Middle frontal gyrus (tissue), 1 donor: Measurements from ENCODE around the gene ARMC7.
"Not testable (repeated sequence)": the region's sequence is repeated elsewhere in the genome, so short reads cannot be mapped to it uniquely, and the experiment has no call there.

Experiments
- DNase-seq: peaks from one replicate; pipeline ENCODE4 v3.0.0-alpha.2; 2015; ENCODE audit warnings: low spot score; ENCODE audit errors: extremely low spot score

Gene ARMC7

DNA sequence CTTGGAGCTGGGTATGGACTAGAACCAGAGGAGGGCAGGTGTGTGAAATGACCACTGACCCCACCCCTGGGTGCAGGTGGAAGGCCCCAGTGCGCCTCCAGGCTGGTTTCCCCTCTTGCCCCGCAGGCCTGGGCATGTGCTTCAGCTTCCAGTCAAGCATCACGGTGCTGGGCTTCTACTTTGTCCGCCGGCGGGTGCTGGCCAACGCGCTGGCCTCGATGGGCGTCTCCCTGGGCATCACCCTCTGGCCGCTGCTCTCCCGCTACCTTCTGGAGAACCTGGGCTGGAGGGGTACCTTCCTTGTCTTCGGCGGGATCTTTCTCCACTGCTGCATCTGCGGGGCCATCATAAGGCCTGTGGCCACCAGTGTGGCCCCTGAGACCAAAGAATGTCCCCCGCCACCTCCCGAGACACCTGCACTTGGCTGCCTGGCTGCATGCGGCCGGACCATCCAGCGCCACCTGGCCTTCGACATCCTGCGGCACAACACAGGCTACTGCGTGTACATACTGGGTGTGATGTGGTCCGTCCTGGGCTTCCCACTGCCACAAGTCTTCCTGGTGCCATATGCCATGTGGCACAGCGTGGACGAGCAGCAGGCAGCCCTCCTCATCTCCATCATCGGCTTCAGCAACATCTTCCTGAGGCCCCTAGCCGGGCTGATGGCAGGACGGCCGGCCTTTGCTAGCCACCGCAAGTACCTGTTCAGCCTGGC lies 9.7 kb upstream of the ARMC7 start:
- DNase-seq: no peak

DNA sequence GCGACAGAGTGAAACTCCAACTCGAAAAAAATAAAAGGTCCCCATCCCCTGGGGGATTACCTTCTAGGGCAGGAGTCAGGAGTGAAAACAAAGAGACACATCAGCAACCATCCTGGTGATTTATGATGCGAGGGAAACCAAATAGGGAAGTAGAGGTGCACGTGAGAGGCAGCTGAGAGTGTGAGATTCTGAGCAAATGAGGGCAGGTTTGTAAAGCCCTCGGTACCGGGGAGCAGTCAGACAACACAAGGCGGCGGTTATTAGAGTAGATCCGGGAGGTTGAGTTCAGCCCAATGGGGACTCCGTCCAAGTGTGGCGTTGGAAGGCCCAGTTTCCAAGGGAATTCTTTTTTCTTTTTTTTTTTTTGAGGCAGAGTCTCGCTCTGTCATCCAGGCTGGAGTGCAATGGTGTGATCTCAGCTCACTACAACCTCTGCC lies 7.4 kb upstream of the ARMC7 start:
- no peak for DNase-seq

DNA sequence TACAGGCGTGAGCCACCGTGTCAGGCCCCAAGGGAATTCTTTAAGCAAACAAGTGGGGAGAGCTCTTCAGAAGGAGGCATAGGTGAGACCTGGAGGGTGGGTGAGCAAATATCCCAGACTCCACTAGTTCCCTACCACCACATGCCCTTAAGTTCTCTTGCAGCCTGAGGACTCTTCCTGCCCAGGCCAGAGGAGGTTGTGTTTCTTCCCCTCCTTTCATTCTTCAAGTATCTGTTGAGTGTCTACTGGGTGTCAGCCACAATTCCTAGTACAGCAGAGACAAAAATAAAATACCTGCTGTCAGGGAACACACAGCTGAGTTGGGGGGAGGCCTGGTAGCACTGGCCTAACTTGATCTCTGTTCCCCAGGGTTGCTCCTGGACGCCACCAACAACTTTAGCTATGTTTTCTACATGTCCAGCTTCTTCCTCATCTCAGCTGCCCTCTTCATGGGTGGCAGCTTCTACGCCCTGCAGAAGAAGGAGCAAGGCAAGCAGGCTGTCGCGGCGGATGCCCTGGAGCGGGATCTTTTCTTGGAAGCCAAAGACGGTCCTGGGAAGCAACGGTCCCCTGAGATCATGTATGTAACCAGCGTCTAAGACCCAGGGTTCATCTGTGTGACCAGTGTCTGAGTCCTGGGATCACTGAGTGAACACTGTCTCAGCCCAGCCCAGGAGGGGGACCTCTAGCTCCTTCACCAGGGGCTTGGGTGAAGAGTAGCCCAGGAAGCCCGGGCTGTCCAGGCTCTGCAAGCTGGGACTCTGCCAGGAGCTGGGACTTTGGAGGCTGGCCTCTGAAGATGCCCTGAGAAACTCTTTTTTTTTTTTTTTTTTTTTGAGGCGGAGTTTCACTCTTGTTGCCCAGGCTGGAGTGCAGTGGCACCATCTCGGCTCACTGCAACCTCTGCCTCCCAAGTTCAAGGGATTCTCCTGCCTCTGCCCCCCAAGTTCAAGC lies 5.9 kb upstream of the ARMC7 start:
- no peak for DNase-seq

DNA sequence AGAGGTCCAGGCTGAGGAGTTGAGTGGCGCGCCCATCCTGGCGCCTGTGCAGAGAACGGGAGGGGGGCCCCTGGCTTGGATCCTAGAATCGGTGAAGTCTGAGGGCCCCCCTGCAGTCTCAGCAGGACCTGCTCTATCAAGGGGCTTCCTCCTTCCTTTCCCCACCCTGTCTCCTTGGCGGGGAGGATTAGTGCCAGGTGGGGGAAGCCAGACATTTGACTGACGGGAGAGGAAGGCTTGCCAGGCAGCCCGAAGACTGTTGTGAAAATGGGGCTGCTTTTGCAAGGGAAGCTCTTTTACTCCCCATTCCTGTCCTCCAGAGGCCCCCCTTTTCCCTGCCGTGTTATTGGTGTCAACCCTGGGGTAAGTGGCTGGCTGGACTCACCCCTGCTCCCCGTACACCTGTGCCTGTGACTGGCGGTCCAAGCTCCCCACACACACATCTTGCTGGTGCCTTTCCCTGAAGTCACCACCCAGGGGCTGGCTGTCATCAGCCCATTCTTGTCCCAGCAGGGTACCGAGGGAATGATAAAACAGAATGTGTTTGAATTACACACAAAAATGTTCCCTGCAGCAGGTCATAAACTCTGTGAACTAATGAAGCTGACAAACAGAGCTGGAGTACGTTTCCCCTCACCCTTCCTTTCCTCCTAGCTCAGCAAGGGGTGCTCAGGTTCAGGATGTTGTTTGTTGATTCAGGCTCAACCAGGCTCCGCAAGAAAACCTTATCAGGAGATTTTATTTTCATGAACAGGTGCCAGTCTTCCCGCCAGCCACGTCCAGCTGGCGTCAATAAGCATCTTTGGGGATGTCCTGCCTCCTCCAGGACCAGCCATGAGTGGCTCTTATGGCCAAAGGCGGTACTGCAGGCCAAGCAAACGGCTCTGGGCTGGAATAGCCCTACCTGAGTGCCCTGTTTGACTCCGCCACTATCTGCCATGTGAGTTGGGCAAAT lies 4.4 kb upstream of the ARMC7 start:
- DNase-seq: no peak

DNA sequence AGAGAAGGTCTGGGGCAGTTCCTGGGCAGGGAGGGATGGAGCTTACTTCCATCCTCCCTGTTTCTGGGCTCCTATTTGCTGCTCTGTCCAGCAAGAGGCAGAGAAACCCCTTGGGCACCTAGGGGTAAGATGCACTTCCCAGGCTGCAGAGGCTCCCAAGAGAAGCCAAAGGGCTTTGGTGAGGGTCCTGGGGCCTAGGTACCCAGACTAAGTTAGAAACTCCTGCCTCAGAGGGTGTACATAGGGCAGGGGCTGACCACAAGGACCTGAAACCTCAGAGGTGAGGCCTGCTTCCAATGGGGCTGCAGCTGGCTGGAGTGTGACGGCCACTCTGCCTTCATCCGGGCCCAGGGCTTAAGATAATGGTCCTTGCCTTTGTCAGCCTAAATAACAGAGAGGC lies 1.6 kb upstream of the ARMC7 start:
- no peak for DNase-seq

DNA sequence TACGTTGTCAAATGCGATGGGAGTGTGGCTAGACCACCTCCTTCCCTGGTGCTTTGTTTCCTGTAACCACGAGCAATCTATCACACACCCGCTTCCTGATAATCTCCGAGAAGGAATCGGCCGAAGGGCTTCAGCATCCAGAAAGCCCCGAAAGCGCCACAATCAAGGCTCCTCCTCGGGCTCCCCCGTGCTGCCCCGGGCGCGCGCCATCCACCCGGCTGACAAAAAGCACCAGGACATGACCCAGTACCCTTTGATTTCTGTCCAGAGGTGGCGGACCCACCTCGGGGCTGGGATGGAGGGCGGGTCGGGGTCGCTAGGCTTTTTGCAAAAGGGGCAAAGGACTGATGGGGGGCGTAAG lies 743 bp upstream of the ARMC7 start:
- no peak for DNase-seq

DNA sequence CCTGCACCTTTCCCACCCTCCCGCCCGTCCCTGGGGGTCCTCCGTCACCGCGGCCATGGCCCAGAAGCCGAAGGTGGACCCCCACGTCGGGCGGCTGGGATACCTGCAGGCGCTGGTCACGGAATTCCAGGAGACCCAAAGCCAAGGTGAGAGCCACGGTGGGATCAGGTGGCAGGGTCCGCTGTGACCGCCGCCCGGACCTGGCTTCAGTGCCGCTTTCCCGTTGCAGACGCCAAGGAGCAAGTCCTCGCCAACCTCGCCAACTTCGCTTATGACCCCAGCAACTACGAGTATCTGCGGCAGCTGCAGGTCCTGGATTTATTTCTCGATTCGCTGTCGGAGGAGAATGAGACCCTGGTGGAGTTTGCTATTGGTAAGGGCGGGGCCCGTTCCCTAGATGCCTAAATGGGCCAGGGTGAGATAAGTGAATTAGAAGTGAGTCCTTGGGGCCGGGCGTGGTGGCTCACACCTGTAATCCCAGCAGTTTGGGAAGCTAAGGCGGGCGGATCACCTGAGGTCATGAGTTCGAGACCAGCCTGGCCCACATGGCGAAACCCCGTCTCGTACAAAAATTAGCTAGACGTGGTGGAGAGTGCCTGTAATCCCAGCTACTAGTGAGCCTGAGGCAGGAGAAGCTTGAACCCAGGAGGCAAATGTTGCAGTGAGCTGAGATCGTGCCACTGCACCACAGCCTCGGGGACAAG lies 617 bp downstream of the ARMC7 start:
- DNase-seq: no peak

DNA sequence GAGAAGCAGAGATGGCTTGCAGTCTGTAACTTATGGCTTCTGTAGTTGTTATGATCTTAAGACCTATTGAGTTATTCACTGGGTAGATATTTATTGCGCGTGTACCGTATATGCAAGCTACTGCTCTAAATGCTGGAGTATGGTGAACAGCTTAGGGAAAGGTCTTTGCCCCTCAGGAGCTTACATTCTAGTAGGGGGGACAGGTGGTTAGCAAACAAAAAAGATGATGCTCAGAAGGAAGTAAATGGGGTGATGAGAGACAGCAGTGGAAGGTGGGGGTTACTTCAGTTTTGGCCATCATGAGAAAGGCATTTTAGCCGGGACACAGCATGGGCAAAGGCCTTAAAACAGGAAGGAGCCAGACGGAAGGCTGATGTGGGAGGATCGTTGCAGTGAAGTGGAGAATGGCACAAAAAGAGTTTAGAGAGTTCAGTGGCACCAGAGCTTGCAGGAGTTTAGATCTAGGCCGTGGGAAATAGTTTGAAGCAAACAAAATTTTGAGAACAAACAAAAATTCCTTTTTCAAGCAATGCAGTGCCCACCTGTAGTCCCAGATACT lies 2.1 kb downstream of the ARMC7 start:
- no peak for DNase-seq

DNA sequence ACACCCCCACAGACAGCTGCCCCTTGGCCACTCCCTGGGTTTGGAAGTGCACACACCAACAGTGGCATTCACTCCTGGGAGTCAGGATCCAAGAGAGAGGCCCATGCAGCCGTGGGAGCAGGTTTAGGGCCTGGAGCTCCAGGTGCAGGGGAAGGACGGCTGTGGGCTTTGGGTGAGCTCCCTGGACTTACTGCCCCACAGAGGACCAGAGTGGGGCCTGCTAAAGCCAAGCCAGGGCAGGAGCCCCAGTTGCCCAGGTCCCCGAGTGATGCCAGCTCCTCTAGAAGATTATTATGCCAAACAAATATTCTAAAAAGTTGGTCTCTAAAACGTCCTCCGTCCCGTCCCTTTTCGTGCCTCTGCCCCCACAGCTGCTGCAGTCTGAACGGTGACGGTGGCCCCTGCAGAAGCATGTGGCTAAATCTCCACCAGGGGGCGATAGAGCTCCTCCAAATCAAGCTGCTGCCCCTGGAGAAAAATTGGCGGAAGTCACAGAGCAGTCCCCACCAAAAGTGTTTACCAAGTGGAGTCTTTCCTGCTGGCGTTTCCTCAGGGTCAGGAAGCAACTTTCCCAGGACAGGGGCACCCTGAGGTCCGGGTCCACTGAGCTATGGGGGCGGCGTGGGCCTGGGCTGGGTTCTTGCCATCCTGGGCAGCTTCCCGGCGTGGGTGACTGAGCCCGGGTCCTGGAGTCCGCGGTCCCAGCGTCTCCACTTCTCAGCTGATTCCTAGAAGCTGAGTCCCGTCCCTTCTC lies 4.2 kb downstream of the ARMC7 start:
- peak; percentile 85 for DNase-seq

DNA sequence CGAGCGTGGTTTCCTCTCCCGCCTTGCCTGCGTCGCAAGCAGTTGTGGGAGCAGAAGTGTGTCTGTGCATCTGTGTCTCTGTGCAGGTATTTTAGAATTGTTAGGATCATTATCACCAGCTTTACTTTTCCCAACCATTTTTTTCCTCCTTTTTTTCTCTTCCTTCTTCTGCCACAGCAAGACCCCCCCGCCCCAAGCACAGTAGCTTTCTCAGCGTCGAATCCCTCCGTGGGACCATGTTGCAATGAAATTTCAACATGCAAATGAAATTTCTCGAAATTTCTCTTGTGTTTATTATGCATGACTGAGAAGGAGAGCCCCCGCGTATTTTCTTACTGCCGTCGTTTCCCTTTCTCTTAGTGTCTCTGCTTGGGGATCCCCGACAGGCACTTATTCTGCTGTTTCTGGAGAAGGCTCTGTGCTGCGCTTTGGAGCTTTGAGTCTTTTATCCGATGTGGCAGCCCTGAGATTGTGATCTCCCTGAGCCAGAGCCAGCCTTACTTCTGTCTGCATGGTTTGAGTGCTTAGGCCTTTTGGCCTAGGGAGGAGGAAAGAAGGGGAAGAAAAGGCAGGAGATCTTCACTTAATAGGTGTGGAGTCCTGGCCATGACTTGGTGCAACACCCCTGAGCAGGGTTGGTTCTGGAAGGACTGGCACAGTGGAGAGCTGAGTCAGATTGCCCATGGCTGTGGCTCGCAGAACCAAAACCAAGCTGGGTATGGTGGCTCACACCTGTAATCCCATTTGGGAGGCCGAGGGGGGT lies 5.0 kb downstream of the ARMC7 start:
- DNase-seq: no peak

DNA sequence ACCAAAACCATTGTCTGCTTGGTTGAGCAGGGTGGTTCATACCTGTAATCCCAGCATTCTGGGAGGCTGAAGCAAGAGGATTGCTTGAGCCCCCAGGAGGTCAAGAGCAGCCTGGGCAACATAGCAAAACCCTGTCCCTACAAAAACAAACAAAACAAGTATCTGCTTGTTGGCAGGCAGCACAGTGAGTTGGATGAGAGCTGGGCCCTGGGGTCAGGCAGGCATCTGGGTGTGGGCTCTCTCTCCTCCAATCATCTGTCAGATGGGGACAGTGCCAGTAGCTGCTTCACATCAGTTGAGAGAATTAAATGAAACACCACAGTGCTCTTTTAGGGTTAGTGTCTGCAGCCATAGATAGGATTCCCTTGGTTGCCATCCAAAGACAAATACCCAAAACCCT lies 5.8 kb downstream of the ARMC7 start:
- no peak for DNase-seq

DNA sequence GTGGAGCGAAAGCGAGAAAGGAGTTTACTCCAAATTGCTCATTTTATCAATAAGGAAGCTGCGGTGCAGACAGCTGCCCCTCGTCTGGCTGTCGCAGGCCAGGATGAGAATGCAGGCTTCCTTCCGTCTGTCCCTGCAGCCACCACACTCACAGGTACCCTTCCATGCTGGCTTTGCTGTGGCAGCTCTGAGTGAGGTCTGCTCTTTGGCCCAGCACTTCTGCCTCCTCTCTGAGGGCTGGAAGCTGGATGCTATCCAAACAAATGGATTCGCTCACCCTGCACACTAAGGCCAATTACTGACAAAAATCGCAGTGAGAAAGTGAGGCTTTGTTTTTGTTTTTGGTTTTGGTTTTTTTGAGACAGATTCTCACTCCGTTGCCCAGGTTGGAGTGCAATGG lies 7.0 kb downstream of the ARMC7 start:
- no peak for DNase-seq

DNA sequence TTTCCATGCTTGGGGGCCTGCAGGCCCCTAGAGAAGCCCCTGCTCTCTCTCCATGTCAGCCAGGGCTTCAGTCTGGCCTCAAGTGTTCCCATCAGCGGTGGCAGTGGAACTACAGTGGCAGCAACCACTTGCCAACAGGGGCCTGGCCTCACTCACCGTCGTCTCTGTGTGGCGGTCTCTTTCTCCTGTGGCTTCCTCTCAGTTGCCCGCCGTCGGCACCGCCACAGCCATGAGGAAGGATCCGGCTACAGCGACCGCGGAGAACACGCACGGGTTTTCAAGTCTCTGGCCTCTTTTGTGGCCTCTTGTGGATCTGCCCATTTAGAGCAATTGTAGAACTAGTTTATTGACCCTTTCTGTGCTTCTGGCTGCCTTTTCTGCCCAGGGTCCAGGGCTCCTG lies 8.5 kb downstream of the ARMC7 start:
- no peak for DNase-seq

DNA sequence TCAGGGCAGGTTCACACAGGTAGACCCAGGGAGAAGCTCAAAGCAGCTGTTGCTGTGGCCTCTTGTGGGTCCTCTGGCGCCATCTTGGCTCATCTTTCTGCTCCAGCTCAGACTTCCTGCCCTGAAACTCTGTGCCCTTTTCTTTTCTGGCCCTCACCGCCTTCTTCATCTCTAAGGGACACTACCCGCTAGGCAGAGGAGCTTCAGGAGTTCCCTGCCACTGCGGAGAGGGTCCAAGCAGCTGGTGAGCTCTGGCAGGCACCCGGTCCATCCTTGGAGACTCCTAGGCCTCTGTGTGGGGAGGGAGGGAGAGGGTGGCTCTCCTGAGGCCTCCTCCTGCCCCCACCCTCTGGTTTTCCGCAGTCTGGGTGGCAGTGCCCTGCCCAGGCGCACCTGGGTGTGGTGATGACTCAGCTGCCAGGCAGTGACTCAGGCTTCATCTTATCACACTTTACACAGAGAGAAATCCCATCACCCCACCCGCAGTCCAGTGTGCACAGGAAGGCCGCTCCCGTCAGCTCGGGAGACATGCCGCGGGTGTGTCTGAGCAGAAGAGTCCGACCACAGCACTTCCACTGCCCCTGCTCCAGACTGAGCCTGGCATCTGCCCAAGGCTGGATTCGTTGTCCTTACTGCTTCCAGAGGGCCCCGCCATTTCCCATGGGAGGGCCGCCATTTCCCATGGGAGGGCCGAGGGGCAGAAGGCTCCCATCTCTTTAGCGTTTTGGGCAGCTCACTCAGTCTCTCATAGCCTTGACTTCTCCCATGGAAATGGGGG lies 14.5 kb downstream of the ARMC7 start:
- DNase-seq: no peak

DNA sequence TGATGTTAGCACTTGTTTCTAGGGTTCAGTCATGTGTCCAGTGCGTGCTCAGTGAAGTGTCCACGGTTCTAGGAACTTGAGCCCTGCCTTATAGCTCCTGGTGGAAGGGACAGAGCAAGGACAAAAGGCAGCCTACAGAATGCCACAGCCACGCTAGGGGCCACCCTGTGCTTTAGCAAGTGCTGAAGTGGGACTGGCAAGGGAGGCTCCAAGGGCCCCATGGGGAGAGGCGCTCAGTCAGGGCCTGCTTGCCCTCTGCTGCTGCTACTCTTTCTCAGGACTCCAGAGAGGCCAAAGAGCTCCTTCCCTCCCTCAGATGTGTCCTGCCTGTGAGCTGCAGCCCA lies 15.0 kb downstream of the ARMC7 start:
- DNase-seq: no peak

DNA sequence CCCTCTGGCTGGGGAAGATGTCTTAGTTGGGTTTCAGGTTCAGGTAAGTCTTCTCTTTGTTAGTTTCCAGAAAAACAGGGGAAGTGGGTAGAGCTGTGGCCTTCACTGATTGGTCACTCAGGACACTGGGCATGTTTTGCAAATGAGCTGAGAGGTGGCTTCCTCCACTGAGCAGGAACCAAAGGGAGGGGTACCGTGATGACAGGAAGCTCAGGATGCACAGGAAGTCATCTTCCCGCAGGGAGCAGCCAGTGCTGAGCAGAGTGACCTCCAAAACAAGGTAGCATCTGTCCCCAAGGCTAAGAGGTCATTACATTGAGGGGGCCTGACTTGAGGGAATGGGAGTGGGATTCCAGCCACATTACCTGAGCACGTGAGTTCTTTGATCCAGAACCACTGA lies 16.2 kb downstream of the ARMC7 start:
- no peak for DNase-seq

DNA sequence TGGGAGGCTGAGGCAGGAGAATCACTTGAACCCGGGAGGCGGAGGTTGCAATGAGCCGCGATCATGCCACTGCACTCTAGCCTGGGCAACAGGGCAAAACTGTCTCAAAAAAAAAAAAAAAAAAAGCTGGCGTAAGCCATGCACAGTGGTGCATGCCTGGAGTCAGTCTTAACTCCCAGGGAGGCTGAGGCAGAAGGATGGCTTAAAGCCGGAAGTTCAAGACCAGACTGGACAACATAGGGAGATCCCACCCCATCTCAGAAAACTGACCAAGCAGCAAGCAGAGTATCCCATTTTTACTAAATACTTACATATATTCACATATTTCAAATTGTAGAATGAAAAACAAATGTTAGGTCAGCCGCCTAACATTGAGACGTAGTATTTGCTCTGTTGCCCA lies 17.2 kb downstream of the ARMC7 start:
- DNase-seq: no peak

DNA sequence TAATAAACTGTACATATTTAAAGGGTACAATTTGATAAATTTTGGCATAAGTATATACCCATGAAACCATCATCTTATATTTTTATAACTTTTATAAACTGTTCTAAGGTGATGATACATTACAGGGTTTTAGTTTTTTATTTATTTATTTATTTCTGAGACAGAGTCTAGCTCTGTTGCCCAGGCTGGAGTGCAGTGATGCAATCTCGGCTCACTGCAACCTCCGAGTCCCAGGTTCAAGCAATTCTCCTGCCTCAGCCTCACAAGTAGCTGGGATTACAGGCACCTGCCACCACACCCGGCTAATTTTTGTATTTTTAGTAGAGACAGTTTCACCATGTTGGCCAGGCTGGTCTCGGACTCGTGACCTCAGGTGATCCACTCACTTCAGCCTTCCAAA lies 18.2 kb downstream of the ARMC7 start:
- not testable (repeated sequence) for DNase-seq
